T-helper 2 cell (primary cell): Measurements from ENCODE around the gene GPR84.
"Not testable (repeated sequence)": the region's sequence is repeated elsewhere in the genome, so short reads cannot be mapped to it uniquely, and the experiment has no call there.

ENCODE experiments used
- DNase-seq, 5 experiments: peaks; one replicate each; pipeline versions ENCODE4 v3.0.0 to v3.0.0-alpha.2; 2012 to 2022

GPR84 gene

GRCh38 chr12:54354271-54354670 is 10.0 kb downstream of the GPR84 start:
- DNase-seq, result not testable (repeated sequence)

GRCh38 chr12:54352891-54353874 is 11.1 kb downstream of the GPR84 start:
- no peak for DNase-seq

- no peak for DNase-seq
These were observed 12.2 kb downstream of the GPR84 start for GRCh38 chr12:54352022-54352531.

GRCh38 chr12:54351341-54351740 is 12.9 kb downstream of the GPR84 start:
- DNase-seq, result no peak

- DNase-seq, result no peak
These were observed 13.5 kb downstream of the GPR84 start for GRCh38 chr12:54350743-54351142.

- no peak for DNase-seq
These were observed 14.6 kb downstream of the GPR84 start for GRCh38 chr12:54349679-54350078.

- DNase-seq, result no peak
These were observed 15.2 kb downstream of the GPR84 start for GRCh38 chr12:54349036-54349435.

GRCh38 chr12:54341378-54342300 is 22.6 kb downstream of the GPR84 start:
- DNase-seq, result no peak

GRCh38 chr12:54340846-54341245 is 23.4 kb downstream of the GPR84 start:
- no peak for DNase-seq

GRCh38 chr12:54338698-54339296 is 25.5 kb downstream of the GPR84 start:
- no peak for DNase-seq

GRCh38 chr12:54337854-54338650 is 26.2 kb downstream of the GPR84 start:
- no peak for DNase-seq

- DNase-seq, result no peak
These were observed 26.9 kb downstream of the GPR84 start for GRCh38 chr12:54337280-54337842.

- no peak for DNase-seq
These were observed 30.8 kb downstream of the GPR84 start for GRCh38 chr12:54333420-54334034.

- no peak for DNase-seq
These were observed 32.8 kb downstream of the GPR84 start for GRCh38 chr12:54331461-54331860.

GRCh38 chr12:54330442-54330841 is 33.8 kb downstream of the GPR84 start:
- DNase-seq, result no peak

- DNase-seq, result no peak
These were observed 34.5 kb downstream of the GPR84 start for GRCh38 chr12:54329759-54330158.

GRCh38 chr12:54328595-54329337 is 35.5 kb downstream of the GPR84 start:
- DNase-seq, result no peak

GRCh38 chr12:54325442-54326109 is 38.7 kb downstream of the GPR84 start:
- DNase-seq, result peak in 1 of 5 experiments; percentile 12

GRCh38 chr12:54324617-54325441 is 39.5 kb downstream of the GPR84 start, which contains the start of gene COPZ1:
Gene COPZ1, plus strand, starts transcription at chr12:54325131. Its CDS starts 33 bp downstream, at chr12:54325164.
- DNase-seq, result peak; percentile 73 to 99 (median 88)
